Right hindlimb (tissue), 1 donor: Measurements from ENCODE around the gene RNF144A.
"Not testable (repeated sequence)": the region's sequence is repeated elsewhere in the genome, so short reads cannot be mapped to it uniquely, and the experiment has no call there.

Experiments
- DNase-seq: peaks from one replicate; pipeline ENCODE4 v3.0.0-alpha.2; 2018

Gene RNF144A

DNA sequence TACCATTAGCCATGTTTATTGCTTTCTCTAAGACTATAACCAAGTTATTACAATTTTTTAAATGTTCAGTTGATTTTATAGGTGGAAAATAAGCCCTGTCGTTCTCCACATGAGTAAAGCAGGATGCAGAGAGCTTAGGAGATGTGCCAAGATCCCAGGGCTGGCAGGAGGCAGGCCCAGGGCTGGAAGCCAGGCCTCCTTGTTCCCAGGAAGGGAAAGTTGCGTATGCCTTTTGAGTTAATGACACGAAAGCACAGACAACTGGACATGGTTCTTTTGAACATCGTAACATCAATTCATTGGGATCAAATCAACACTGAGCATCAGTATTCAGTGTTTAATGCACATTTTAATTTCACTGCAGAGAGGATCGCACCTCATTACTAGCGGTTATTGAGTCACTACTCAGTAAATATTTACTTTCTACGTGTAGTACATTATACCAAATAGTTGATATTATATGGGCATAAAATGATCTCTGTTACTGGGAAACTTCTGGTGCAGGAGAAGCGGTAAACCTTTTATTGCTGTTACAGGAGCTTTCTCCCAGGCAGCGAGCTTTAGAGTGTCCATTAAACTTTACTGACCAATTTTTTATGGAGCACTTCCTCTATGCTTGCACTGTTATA is 60.0 kb downstream of the RNF144A start:
- DNase-seq, result peak; percentile 73

DNA sequence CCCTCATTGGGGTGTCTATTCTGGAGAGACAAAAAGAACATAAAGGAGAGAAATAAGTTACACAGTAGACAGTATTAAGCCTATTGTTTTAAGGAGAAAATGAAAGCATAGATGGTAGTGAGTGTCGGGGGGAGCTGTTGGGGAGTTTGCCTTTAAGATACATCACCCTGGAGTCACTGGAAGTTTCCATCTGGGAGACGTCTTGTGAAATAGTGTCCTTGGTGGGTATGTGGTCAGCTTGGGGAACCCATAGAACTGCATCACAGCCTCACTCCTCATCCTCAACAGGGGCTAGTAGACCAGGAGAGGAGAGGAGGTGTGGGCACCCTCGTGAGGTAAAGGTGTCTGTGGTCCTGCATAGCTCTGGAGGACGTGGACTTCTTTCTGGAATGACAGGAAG is 60.6 kb downstream of the RNF144A start:
- no peak for DNase-seq

DNA sequence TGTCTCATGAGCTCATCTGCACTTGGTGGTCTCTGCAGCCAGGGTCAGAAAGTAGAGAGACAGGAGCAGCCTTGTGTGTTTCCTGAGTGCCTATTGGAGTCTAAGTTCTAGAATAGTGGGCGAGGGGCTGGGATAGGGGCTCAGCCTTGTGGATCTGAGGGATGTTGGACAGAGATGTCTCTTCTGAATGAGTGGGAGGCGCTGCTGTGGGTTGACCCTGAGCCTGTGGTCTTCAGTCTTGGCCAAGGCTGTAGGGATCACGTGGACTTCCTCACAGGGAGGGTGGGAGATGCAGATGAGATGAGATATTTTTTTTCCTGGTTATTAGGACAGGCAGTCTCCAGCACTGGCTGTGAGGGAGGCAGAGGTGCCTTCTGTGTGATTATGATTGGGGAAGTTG is 61.8 kb downstream of the RNF144A start:
- no peak for DNase-seq

DNA sequence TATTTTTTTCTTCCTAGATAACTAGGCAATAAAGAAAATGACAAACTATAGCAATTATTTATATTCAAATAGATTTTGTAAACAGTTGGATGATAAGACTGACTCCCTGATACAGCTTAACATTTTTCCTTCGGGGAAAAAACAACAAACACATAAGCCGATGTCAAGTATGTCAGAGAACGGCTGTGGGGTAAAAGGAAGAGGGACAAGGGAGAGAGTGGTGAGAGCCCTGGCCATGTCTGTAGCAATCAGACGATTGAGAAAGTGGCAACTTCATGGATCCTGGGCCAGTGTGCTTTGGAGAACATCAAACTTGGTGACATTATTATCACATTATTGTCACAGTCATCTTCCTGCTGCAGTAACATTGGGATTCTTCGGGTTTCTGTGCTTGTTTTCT is 65.2 kb downstream of the RNF144A start:
- DNase-seq, result no peak

DNA sequence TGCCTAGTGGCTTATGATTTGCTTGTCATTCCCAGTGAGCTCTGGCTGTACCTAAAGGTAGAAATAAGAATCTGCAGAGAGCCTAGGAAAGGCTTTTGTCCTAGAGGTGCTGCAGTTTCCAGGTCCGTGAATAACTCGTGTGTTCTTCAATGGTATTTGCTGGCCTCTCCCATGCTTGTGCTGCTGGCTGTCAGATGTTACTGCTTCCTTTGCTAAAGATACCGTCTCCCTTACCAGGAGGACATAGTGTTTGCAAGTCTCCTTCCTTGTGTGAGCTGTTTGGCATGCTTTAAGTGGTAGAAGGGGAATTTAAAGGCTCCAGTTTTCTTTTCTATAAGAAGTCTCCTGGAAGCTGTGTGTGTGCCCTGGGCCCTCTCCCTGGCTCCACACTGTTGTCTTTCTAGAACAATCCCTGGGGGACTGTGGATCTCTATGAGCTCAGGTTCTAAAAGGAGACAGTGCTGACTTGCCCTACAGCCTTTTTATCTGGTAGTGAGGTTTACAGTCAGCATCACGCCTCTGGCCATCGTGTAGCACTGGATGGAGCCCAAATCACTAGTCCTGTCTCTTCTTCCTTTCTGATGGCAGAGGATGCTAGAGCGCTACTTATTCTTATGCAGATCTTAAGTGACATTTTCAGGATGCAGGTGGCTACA is 65.8 kb downstream of the RNF144A start:
- no peak for DNase-seq

DNA sequence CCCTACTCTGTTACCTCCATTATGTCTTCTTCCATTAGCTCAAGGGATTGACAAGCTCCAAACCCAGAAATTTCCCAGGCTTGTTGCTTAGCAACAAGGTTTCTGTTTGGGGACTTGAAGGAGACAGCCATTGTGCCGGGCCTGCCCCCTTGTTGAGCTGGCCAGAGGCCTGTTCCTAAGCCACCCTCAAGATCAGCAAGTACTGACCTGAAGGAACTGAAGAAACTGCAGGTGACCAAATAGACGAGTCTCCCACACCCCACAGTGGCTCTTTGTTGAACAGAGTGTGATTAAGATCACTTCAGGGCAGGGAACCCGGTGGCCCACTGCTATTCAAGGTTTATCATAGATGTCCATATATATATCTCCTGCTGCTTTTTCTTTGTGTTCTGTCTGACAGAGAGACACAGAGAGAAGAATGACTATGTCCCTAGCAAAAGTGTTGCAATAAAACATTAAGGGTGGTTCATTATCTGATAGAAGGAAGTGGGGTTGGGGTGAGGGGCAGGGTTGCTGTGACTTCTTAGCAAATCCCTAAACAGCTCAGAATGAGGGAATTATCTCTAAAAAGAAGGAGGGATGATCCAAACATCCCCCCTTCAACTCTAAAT is 69.2 kb downstream of the RNF144A start:
- no peak for DNase-seq

DNA sequence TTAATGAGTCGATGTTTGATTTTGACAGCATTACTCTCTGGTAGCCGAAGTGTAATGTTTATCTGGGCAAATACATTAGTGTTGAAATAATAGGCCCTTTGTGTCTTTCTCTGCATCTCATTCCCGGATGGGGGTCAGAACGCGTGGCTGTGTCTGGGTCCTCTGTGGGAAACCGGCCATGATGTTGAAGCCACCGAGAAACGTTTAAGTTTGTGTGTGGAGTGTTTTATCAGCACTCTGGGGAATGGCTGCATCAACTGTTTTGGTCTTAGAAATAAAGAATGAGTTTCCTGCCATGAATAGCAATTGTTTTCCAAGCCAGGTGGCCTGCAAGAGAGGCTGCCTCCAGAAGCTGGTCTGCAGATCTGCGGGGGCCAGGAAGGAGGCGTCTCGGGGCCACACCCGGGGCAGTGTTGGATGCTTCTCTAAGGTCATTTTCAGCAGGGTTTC is 69.7 kb downstream of the RNF144A start:
- DNase-seq, result no peak

DNA sequence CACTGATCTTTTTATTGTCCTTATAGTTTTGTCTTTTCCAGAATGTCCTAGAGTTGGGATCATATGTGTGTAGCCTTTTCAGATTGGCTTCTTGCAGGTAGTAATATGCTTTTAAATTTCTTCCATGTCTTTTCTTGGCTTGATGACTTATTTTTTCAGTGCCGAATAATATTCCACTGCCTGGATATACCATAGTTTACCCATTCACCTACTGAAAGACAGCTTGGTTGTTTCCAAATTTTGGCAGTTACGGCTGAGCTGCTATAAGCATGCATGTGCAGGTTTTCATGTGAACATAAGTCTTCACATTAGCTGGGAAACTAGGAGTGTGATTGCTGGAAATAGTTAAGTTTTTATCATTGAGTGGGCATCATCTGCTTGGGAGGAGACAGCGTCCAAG is 73.7 kb downstream of the RNF144A start:
- DNase-seq, result no peak

DNA sequence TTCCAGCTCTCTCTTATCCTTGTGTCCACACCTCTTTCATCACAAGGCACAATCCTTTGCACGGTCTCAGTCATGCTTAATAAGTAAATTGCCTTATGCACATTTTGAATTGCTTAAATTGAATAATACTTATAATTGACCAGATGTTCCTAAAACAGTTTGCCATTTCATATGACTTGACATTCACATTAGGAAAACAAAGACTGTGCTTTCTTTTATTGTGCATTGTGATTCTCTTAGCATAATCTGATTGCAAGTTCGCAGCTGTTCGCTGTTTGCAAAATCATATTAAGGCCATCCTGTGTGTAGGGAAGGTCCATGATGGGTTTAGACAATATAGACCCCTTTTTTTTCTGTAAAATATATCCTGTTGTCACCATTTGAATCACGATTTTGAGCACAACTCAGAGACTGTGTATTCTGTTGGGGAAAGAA is 75.6 kb downstream of the RNF144A start:
- DNase-seq, result no peak

DNA sequence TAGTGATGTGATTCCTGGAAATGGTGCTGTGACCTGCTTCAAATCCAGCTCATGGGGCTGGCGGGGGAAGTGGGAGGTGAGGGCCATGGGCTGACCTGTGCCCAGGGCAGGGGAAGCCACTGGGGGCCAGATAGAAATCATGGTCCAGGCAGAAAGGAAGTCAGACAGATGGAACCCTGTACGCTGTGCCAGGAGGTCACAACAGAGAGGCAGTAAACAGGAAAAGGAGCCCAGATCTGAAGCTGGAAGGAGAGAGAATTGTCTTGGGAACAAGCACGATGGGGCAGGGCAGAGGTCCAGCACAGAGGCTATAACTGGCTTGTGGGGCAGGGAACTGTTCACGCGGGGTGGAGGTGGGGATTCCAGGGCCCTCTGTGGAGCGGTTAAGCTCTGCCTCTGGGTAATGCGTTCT is 76.0 kb downstream of the RNF144A start:
- no peak for DNase-seq

DNA sequence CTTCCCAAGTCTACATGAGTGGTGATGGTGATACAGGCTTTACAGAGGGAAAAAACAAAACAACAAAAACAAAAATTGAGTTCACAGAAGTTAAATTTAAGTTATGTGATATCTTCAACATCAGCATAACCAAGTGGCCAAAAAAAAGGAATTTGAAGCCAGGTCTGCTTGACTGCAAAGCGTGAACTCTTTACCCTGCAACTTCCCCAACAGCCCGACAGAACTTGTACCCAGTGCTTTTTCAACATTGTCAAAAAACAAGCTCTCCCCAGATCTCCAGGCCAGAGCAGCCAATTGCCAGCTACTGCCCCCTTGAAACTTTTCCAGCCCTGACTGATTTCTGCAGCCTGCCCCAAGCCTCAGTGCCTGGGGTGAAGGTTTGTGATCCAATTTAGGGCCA is 76.7 kb downstream of the RNF144A start:
- no peak for DNase-seq

DNA sequence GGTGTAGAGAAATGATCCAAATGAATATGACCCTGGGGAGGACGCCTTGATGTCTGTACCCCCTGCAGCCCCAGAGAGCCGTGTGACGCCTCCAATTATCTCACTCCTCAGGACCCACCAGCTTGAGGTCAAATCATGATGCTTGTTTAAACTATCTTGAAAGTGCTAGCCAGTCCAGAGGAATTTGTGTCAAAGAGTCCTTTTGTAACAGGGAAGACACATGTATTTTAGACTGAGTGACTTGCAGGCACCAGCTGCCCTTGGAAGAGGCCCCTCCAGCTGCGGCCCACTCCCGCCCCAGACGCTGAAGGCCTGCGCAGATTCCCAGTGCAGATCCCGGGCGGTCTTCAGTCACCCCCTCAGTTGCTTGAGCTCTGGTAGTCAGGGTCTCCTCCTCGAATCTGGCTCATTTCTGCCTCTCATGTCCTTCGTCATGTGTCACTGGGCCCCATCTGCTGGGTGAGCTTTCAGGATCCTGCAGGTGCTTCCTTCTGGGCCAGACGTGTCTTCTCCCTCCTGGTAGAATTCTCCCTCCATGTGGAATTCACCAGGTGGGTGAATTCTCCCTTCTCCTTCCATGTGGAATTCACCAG is 77.4 kb downstream of the RNF144A start:
- DNase-seq, result no peak

DNA sequence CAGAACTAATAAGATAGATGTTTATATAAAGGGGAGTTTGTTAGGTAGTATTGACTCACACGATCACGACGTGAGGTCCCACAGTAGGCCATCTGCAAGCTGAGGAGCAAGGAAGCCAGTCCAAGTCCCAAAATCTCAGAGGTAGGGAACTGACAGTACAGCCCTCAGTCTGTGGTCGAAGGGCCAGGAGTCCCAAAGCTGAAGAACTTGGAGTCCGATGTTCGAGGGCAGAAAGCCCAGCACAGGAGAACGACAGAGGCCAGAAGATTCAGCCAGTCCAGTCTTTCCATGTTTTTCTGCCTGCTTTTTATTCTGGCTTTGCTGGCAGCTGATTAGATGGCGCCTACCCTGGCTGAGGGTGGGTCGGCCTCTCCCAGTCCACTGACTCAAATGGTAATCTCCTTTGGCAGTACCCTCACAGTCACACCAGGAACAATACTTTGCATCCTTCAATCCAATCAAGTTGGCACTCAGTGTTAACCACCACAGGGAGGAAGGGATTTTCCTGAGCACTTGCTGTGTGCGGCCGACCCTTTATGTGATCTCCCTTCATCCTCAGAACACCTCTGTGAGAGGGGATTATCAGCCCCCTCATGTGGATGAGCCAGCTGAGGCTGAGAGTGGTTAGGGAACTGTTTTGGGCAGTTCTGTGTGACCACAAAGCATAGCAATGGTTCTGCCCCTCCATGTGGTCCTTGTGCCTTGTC is 78.3 kb downstream of the RNF144A start:
- no peak for DNase-seq

DNA sequence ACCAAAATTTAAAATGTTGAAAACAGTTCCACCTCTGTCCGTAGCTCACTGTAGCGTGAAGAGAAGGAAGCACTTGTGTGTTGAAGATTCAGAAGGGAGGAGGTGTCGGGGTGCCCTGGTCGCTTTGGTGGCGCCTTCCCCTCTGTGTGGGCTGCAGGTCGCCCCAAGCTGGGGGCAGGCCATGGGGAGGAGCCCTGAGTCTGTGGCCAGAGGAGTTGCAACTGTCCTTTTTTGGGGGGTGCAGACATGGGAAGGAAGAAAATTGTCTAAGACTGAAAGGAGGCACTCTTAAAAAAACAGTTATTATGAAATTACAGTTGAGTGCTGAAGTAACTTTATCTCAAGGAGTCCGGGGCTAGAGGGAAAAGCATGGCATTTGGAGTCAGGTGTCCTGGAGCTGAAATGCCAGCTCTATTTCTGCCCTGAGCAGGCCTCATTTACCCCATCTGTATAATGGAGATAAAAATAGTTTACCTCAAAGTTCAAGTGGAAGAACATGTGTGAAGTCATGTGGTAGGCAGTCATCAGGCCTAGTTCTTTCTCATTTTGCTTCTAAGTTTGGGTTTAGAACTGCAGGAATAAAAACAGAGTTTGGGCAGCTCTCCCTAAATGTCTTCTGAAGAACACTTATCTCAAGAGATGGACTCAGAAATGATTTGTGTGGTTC is 82.1 kb downstream of the RNF144A start:
- DNase-seq, result no peak

DNA sequence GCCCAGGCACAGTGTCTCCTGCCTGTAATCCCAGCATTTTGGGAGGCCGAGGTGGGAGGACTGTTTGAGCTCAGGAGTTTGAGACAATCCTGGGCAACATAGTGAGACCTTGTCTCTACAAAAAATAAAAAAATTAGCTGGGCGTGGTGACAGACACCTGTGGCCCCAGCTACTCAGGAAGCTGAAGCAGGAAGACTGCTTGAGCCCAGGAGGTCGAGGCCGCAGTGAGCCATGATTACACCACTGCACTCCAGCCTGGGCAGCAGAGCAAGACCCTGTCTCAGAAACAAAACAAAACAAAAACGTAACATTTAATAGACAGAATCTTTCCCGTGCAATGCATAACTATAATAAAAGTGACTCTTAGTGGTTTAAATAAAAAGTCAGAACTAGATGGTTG is 84.2 kb downstream of the RNF144A start:
- not testable (repeated sequence) for DNase-seq

DNA sequence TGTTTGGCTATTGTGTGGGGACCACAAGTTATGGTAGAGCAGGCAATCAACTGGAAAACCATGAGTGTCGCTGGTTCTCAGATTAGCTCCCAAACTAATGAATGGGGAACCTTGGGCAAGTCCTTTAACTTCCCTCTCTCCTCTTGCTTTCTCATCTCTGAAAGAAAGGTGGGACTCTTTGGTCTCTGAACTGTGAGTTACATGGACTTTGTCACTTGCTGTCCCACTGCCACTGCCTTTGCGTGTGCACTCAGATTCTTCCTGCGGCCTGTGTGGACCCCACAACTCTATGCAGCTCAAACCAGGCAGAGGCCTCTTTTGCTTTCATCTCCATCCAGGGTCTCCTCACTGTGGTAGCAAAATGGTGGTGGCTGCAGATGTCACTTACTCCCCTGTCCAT is 86.7 kb downstream of the RNF144A start:
- no peak for DNase-seq

DNA sequence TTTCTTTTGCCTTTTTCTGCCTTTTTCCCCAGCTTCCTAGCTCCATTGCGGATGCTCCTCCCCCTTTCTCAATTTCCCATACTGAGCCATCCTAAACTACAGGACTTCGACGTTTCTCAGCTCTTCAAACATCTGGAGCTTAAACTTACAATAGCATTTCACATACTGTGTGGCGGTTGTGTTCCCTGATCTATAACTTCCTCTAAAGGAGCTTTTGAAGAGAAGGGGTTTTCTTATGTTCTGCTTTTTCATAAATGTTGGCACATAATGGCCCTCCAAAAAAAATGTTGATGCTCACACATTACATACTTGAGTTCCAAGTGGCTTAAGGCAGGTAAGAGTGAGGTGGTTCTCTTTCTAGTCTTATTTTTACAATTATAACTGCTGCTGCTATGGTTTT is 87.4 kb downstream of the RNF144A start:
- no peak for DNase-seq

DNA sequence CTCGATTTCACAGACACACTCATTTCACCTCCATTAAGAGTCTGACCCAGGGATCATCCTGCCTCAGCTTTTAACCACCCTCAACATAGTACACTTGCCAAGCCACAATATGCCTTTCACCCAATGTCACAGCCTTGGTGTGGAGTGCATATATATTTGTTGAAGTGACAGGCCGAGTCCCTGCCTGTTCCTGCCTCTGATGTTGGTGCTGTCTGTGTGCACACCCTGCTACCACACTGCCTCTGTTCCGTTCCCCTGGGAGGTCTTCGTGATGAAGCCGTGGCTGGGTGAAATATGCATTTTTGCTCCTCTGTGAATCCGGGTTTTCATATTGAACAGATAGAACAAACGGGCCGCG is 90.3 kb downstream of the RNF144A start:
- no peak for DNase-seq

DNA sequence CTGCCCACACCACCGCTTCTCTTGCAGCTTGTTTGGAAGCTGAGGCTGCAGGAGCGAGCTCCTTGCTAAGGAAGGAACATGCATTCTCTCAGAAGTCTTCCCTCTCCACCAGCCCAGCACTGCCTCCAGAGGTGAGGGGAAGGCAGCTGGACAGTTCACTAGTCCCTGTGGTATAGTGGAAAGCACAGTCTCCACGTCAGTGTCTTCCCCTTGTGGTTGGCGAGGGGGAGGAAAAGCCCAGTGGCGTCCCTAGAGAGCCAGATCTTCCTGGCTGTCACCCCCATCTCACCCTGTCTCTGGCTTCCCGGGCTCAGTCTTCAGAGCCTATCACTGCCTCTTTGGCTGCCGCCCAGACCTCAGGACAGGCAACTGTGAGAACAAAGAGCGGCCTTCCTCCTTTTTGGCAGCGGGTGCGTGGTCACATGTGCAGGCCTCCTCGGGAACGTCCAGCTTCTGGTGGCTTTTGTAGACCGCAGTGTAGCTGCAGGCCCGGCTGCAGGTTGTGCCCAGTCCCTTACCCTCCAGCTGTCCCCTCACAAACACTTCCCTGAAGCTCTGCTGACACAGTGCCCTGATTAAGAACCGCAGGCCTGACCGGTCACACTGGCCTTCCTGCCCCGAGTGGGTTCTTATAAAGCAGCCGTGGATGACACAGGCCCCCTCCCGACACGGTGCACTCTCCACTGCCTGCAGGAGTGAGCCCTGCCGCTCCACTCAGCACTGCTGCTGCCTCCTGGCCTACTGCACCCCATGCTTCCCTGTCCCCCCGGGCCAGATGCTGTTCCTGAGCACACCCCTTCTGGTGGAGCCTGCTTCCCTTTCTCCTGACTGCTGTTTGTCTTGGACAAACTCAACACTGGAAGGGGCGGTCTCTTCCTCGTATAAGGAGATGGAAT is 90.9 kb downstream of the RNF144A start:
- peak; percentile 86 for DNase-seq

DNA sequence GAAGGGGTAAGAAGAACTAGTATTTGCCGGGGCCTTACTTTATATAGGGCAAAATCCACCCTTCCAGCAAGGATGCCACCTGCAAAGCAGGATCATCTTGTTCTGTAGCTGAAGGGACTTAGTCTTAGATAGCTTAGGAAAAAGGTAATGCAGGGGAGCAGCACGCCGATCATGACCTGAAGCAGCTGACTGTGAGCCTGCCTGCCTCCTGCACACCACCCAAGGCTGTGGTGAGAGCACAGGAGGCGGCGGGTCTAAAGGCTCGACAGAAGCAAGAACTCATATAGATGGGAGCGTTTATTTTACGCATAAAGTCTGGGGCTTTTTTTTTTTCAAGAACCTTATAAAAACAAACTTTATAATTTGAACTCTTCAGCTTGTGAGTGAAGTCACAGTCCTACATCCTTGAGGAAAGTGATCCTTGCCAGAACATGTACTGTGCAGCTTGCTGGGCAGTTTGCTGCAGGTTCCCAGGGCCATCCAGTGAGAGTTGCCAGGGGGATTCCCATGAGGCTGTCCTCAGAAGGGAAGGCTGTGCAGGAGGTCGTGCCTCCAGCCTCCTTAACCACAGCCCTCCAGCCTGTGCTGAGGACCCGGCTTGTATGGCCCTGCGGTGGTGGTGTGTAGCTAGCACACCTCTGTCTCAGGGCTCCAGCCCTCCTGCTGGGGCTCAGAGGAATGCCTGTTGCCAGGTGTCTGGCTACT is 92.1 kb downstream of the RNF144A start:
- DNase-seq, result no peak

DNA sequence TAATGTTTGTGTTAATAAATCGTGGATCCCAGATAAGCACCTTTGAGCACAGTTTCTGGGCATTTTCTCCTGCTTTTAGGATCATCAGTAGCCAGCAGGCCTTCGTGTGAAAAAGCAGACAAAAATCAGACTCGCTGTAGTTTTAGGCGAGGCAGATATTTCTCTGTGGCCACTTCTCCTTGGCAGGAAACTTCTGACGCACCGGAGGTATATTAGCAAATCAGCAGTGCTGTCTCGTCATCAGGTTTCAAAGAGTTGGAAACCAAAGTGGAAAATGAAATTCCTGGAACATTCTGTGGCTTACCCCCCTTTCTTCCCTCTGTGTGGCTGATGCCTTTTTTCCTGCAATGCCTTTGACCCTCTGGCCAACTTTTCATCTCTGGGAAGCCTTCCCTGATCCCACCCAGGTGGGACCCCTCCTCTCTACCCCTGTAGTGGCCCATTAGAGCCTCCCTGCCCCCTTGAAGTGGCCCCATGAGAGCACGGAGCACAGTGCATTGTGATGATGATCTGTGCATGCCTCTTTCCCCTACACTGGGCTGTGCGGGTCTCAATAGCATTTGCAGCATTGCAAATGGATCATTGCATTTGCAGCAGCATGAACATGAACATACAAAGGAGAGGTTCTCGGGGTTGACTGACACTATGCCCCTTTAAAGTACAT is 93.3 kb downstream of the RNF144A start:
- DNase-seq, result peak; percentile 82
